Endodermal cell (in vitro differentiated cells): Measurements from ENCODE around the gene THAP7. TPM values are rescaled to one million over a fixed set of nuclear protein-coding genes. Genes with fewer than 3 reads are reported as not detected.

Source experiments
- DNase-seq: peaks from one replicate; pipeline ENCODE4 v3.0.0-alpha.2; 2017
- H3K27ac ChIP-seq: 2 replicates; pipeline ENCODE4 v1.5.1; 2013; ENCODE audit warnings: mild to moderate bottlenecking, low read depth, low read length, moderate library complexity
- H3K27me3 ChIP-seq: 2 replicates; pipeline ENCODE4 v1.6.1; 2013; ENCODE audit warnings: mild to moderate bottlenecking, low read length, moderate library complexity; ENCODE audit not compliant: insufficient read depth, control insufficient read depth, poor library complexity, severe bottlenecking
- H3K36me3 ChIP-seq: 2 replicates; pipeline ENCODE4 v1.7.0; 2013; ENCODE audit warnings: mild to moderate bottlenecking, low read length, moderate library complexity; ENCODE audit not compliant: control insufficient read depth, insufficient read depth
- H3K4me1 ChIP-seq: one replicate; pipeline ENCODE4 v1.7.0; 2013; ENCODE audit warnings: low read length; ENCODE audit not compliant: control insufficient read depth, insufficient read depth
- H3K4me3 ChIP-seq: 2 replicates; pipeline ENCODE4 v1.5.1; 2013; ENCODE audit warnings: mild to moderate bottlenecking, low read length, moderate library complexity
- H3K9ac ChIP-seq: 2 replicates; pipeline ENCODE4 v1.6.1; 2013; ENCODE audit warnings: mild to moderate bottlenecking, low read length, moderate library complexity; ENCODE audit not compliant: poor library complexity, severe bottlenecking; ENCODE audit errors: extremely low read depth
- H3K9me3 ChIP-seq: 2 replicates; pipeline ENCODE4 v1.6.1; 2013; ENCODE audit warnings: mild to moderate bottlenecking, low read length, moderate library complexity; ENCODE audit not compliant: control insufficient read depth
- H3K27ac Mint-ChIP-seq: 2 replicates; pipeline ENCODE4 v1.8.0; 2020; ENCODE audit warnings: mixed read lengths
- H3K27me3 Mint-ChIP-seq: 2 replicates; pipeline ENCODE4 v1.8.0; 2021; ENCODE audit warnings: mild to moderate bottlenecking, mixed read lengths; ENCODE audit not compliant: insufficient read depth
- H3K36me3 Mint-ChIP-seq: 2 replicates; pipeline ENCODE4 v1.8.0; 2020; ENCODE audit warnings: low read depth, mixed read lengths
- H3K4me1 Mint-ChIP-seq: 2 replicates; pipeline ENCODE4 v1.8.0; 2020; ENCODE audit warnings: mixed read lengths
- H3K4me3 Mint-ChIP-seq: 2 replicates; pipeline ENCODE4 v1.8.0; 2020; ENCODE audit warnings: mild to moderate bottlenecking, moderate library complexity, mixed read lengths
- H3K9me3 Mint-ChIP-seq: 2 replicates; pipeline ENCODE4 v1.8.0; 2020; ENCODE audit warnings: mild to moderate bottlenecking, mixed read lengths
- WGBS, 2 experiments: methylation state at CpG; one replicate each; pipeline versions ENCODE4 v1.1.5 to v1.1.7; 2013; ENCODE audit warnings: missing lambda C conversion rate in 2 of 2, mixed read lengths in 1 of 2; ENCODE audit not compliant: insufficient coverage in 1 of 2, insufficient read length in 1 of 2; 5-methylcytosine and 5-hydroxymethylcytosine counted together
- total RNA-seq, 2 donors: library from RNA; stranded (reverse); fragmentation: NEBNext Ultra II Directional in 1 of 2; extraction: Animal tissue kit (Norgen Biotek cat#: 25700) in 1 of 2; gene quantifications; 2 replicates in 1 of 2; 3 replicates in 1 of 2; pipeline ENCODE4 v1.2.1, GENCODE V29; 2021
- TF ChIP-seq, protein P1 (sequence below): fragments of 200-600 bp; sonication (generic); conservative IDR thresholded peaks from 2 replicates; pipeline ENCODE4 v1.5.0; 2021; ENCODE audit warnings: antibody characterized with exemption, mild to moderate bottlenecking

Gene THAP7
- total RNA-seq, 2 donors from 2014 or later, result 16.6 to 19.6 TPM

DNA sequence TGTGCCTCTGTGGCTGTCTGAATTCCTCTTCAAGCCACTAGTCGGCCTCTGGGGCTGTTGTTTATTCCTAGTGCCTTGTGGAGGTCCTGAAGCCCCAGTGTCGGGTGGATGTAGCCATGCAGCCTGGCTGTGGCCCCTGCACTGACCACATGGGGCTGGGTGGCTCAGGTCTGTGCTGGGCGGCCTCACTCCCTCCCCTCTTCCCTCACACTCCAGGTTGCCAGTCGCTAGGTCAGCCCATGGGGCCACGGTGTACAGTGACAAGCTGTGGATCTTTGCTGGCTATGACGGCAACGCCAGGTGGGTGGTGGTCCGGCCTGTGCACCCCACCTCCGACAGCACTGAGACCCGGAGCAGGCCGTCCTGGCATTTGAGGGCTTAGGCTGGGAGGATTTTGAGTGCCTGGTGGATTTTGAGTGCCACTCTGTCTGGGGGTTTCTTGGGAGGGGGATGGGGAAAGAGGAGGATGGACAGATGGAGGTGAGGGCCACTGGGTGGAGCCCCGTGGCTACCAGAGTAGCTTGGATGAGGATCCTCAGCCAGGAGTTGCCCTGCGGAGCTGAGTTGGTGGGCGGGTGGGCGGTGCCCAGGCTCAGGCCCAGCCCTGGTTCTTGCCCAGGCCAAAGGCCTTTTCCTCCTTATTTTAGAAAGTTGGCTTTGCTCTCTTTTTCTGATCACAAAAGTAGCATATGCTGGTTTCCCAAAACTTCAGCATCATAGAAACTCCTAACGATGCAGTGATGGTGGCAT lies 13.2 kb downstream of the THAP7 start:
- no peaks in the 10 kb centered on the region for H3K9me3 ChIP-seq
- no peaks in the 10 kb centered on the region for H3K4me1 ChIP-seq
- no peak overlapping the region for H3K9ac ChIP-seq
- H3K4me3 ChIP-seq, result no peak overlapping the region
- Mint-ChIP-seq H3K4me1 (no peaks in the 10 kb centered on the region), H3K9me3 (no peaks in the 10 kb centered on the region), H3K27ac (no peak overlapping the region), H3K36me3 (peaks cover 33% of the 10 kb centered on the region), H3K4me3 (no peak overlapping the region), H3K27me3 (no peaks in the 10 kb centered on the region)
- 95 to 98% methylated on average over 8 to 16 of the region's 16 CpGs for WGBS, 2 experiments
- TF ChIP-seq, protein P1, sequence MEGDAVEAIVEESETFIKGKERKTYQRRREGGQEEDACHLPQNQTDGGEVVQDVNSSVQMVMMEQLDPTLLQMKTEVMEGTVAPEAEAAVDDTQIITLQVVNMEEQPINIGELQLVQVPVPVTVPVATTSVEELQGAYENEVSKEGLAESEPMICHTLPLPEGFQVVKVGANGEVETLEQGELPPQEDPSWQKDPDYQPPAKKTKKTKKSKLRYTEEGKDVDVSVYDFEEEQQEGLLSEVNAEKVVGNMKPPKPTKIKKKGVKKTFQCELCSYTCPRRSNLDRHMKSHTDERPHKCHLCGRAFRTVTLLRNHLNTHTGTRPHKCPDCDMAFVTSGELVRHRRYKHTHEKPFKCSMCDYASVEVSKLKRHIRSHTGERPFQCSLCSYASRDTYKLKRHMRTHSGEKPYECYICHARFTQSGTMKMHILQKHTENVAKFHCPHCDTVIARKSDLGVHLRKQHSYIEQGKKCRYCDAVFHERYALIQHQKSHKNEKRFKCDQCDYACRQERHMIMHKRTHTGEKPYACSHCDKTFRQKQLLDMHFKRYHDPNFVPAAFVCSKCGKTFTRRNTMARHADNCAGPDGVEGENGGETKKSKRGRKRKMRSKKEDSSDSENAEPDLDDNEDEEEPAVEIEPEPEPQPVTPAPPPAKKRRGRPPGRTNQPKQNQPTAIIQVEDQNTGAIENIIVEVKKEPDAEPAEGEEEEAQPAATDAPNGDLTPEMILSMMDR, result no peak
- H3K27me3 ChIP-seq, result no peaks in the 10 kb centered on the region
- DNase-seq, result no peak
- H3K27ac ChIP-seq, result no peak overlapping the region
- peaks cover 31% of the 10 kb centered on the region for H3K36me3 ChIP-seq

DNA sequence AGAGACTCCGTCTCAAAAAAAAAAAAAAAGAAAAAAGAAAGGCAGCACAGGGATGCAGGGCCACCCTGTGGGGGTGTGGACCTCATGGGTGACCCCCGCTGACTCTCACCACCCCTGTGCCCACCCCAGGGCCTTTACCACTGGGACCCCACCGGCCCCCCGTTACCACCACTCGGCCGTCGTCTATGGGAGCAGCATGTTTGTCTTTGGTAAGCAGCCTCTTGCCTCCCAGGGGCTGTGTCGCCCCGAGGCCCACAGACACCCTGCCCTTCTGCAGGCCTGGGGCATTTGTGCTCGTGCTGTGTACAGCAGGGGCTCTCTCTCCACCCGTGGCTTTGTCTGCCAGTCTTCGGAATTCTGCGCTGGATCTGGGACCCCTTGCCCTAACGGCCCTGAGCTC lies 14.5 kb downstream of the THAP7 start:
- Histone ChIP-seq H3K4me3 (no peak overlapping the region), H3K4me1 (no peaks in the 10 kb centered on the region), H3K36me3 (peaks cover 27% of the 10 kb centered on the region), H3K27ac (no peak overlapping the region), H3K9ac (no peak overlapping the region), H3K27me3 (no peaks in the 10 kb centered on the region), H3K9me3 (no peaks in the 10 kb centered on the region)
- TF ChIP-seq, protein P1, result no peak
- Mint-ChIP-seq H3K27me3 (peaks cover 1% of the 10 kb centered on the region), H3K4me1 (peaks cover 8% of the 10 kb centered on the region), H3K9me3 (no peaks in the 10 kb centered on the region), H3K27ac (no peak overlapping the region), H3K4me3 (no peak overlapping the region), H3K36me3 (peaks cover 33% of the 10 kb centered on the region)
- no peak for DNase-seq
- 94 to 100% methylated on average over 4 to 14 of the region's 14 CpGs for WGBS, 2 experiments

DNA sequence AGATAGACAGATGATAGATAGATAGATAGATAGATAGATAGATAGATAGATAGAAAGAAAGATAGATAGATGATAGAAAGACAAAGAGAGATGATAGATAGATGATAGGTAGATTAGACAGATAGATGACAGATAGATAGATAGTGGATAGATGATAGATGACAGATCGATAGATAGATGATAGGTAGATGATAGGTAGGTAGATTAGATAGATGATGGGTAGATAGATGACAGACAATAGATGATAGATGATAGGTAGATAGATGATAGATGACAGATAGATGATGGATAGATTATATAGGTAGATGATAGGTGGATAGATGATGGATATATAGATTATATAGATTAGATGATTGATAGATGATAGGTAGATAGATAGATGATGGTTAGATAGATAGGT lies 15.6 kb downstream of the THAP7 start:
- no peak overlapping the region for H3K27ac Mint-ChIP-seq
- 94 to 100% methylated on average over 1 of the region's 1 CpG for WGBS, 2 experiments
- DNase-seq, result no peak
- H3K4me3 ChIP-seq, result no peak overlapping the region
- no peaks in the 10 kb centered on the region for H3K27me3 ChIP-seq
- no peak overlapping the region for H3K4me3 Mint-ChIP-seq
- no peak overlapping the region for H3K9ac ChIP-seq
- H3K36me3 ChIP-seq, result peaks cover 24% of the 10 kb centered on the region
- H3K9me3 ChIP-seq, result no peaks in the 10 kb centered on the region
- H3K36me3 Mint-ChIP-seq, result peaks cover 33% of the 10 kb centered on the region
- H3K27ac ChIP-seq, result no peak overlapping the region
- H3K4me1 Mint-ChIP-seq, result peaks cover 11% of the 10 kb centered on the region
- no peaks in the 10 kb centered on the region for H3K9me3 Mint-ChIP-seq
- H3K4me1 ChIP-seq, result no peaks in the 10 kb centered on the region
- TF ChIP-seq, protein P1, result no peak
- peaks cover 1% of the 10 kb centered on the region for H3K27me3 Mint-ChIP-seq
